OCI-LY7 (cell line): ENCODE measurements around the gene TAF1B. TPM values are rescaled to one million over a fixed set of nuclear protein-coding genes. Genes with fewer than 3 reads are reported as not detected.

ENCODE experiments used
- BruUV-seq: library from RNA; stranded (reverse); fragments of 400-500 nt; replicated peaks from 2 replicates; lab custom pipeline; 2021; lab: Mats Ljungman, UMichigan
- CTCF ChIA-PET: fragments of 300-600 bp; sonication (Branson Sonifier 250); formaldehyde crosslinking; loops from one replicate; lab custom pipeline; 2022; ENCODE audit warnings: antibody characterized with exemption; ENCODE audit not compliant: unreplicated experiment; lab: Charles Lee
- POLR2A ChIA-PET: fragments of 300-600 bp; sonication (Branson Sonifier 250); formaldehyde crosslinking; loops from one replicate; lab custom pipeline; 2022; ENCODE audit warnings: antibody characterized with exemption; lab: Charles Lee
- DNase-seq: peaks from one replicate; pipeline ENCODE4 v3.0.0-alpha.2; 2015; ENCODE audit warnings: low spot score
- H2AFZ ChIP-seq: fragments of 200-600 bp; sonication (generic), shearing (Covaris generic); 2 replicates; pipeline ENCODE4 v1.6.1; 2014; ENCODE audit warnings: mild to moderate bottlenecking, antibody characterized with exemption, low read length, moderate library complexity
- H3K27ac ChIP-seq: fragments of 200-600 bp; sonication (generic); 2 replicates; pipeline ENCODE4 v1.5.1; 2014; ENCODE audit warnings: mixed run types, low read depth, mild to moderate bottlenecking, moderate library complexity, low read length, inconsistent platforms; ENCODE audit not compliant: poor library complexity, severe bottlenecking
- H3K36me3 ChIP-seq: fragments of 200-600 bp; sonication (generic); 2 replicates; pipeline ENCODE4 v1.6.1; 2014; ENCODE audit warnings: mild to moderate bottlenecking, antibody characterized with exemption, low read length, moderate library complexity, mixed read lengths; ENCODE audit not compliant: insufficient read depth
- H3K4me1 ChIP-seq: fragments of 200-600 bp; sonication (generic); 2 replicates; pipeline ENCODE4 v1.5.1; 2014; ENCODE audit warnings: mild to moderate bottlenecking, low read length; ENCODE audit not compliant: insufficient read depth, poor library complexity, severe bottlenecking
- H3K4me2 ChIP-seq: fragments of 200-600 bp; sonication (generic); 2 replicates; pipeline ENCODE4 v1.6.1; 2014; ENCODE audit warnings: mild to moderate bottlenecking, low read length
- H3K4me3 ChIP-seq: fragments of 200-600 bp; sonication (generic); 2 replicates; pipeline ENCODE4 v1.5.1; 2014; ENCODE audit warnings: mild to moderate bottlenecking, low read depth, low read length; ENCODE audit not compliant: poor library complexity, severe bottlenecking
- H3K79me2 ChIP-seq: fragments of 200-600 bp; sonication (generic); 2 replicates; pipeline ENCODE4 v1.6.1; 2016; ENCODE audit warnings: low read depth, mild to moderate bottlenecking, low read length, moderate library complexity, mixed read lengths; ENCODE audit not compliant: insufficient read depth
- H3K9me2 ChIP-seq: fragments of 200-600 bp; sonication (generic); 2 replicates; pipeline ENCODE4 v1.6.1; 2016; ENCODE audit warnings: mild to moderate bottlenecking, low read length, mixed read lengths; ENCODE audit not compliant: insufficient read depth
- H3K9me3 ChIP-seq: fragments of 200-600 bp; sonication (generic); 2 replicates; pipeline ENCODE4 v1.6.1; 2014; ENCODE audit warnings: mild to moderate bottlenecking, mixed run types, low read length, mixed read lengths
- H4K20me1 ChIP-seq: fragments of 200-600 bp; sonication (generic); 2 replicates; pipeline ENCODE4 v1.6.1; 2014; ENCODE audit warnings: mild to moderate bottlenecking, antibody characterized with exemption, low read length, moderate library complexity, mixed read lengths; ENCODE audit not compliant: insufficient read depth
- CTCF ChIP-seq: fragments of 200-600 bp; sonication (generic); conservative IDR thresholded peaks from 2 replicates; pipeline ENCODE4 v1.5.1; 2014; ENCODE audit warnings: mild to moderate bottlenecking, antibody characterized with exemption, low read length, moderate library complexity, mixed read lengths
- EZH2phosphoT487 ChIP-seq: fragments of 200-600 bp; sonication (generic); IDR thresholded peaks from 2 replicates; pipeline ENCODE4 v1.6.1; 2018; ENCODE audit warnings: low read depth, borderline replicate concordance, mild to moderate bottlenecking, mixed run types, antibody characterized with exemption, low read length, moderate library complexity, mixed read lengths
- intact Hi-C: fragments of 100-400 bp; cut with micrococcal nuclease; formaldehyde crosslinking; loops from one replicate; pipeline ENCODE4 v1.10.0; 2022; ENCODE audit not compliant: unreplicated experiment
- total RNA-seq, 2 experiments: library from RNA; depleted of rRNA in 1 of 2; stranded (reverse); fragments of >200 nt in 1 of 2; shearing (Covaris generic) in 1 of 2; gene quantifications; 2 replicates each; pipeline ENCODE4 v1.2.3, GENCODE V29; 2014 to 2022

TAF1B gene
- total RNA-seq, 2 experiments from 2014 or later, result 25.1 to 35.3 TPM

- DNase-seq, result no peak
- Histone ChIP-seq H3K79me2 (no peaks in the 10 kb centered on the region), H3K9me3 (no peaks in the 10 kb centered on the region), H3K9me2 (no peaks in the 10 kb centered on the region), H3K4me1 (no peaks in the 10 kb centered on the region), H3K4me2 (no peak overlapping the region), H2AFZ (no peak overlapping the region), H3K4me3 (no peak overlapping the region), H4K20me1 (no peaks in the 10 kb centered on the region), H3K27ac (no peak overlapping the region), H3K36me3 (no peaks in the 10 kb centered on the region)
- BruUV-seq, result no TSS peak
- ChIA-PET POLR2A (no interaction called here), CTCF (no interaction called here)
- intact Hi-C loops, result no loop called here
- no peak for TF ChIP-seq EZH2phosphoT487
- no peak for TF ChIP-seq CTCF
Observed at GRCh38 chr2:9808334-9809063, 34.8 kb upstream of the TAF1B start.

GRCh38 chr2:9809064-9809356, 34.3 kb upstream of the TAF1B start:
- Histone ChIP-seq H3K36me3 (no peaks in the 10 kb centered on the region), H2AFZ (no peak overlapping the region), H3K9me3 (no peaks in the 10 kb centered on the region), H4K20me1 (no peaks in the 10 kb centered on the region), H3K9me2 (no peaks in the 10 kb centered on the region), H3K4me3 (no peak overlapping the region), H3K27ac (no peak overlapping the region), H3K4me1 (no peaks in the 10 kb centered on the region), H3K79me2 (no peaks in the 10 kb centered on the region), H3K4me2 (no peak overlapping the region)
- ChIA-PET POLR2A (no interaction called here), CTCF (no interaction called here)
- TF ChIP-seq EZH2phosphoT487 (no peak), CTCF (no peak)
- intact Hi-C loops, result no loop called here
- no peak for DNase-seq
- no TSS peak for BruUV-seq

GRCh38 chr2:9809448-9810088, 33.7 kb upstream of the TAF1B start:
- no peaks in the 10 kb centered on the region for H3K4me1 ChIP-seq
- H3K4me2 ChIP-seq, result no peak overlapping the region
- no peak for DNase-seq
- ChIA-PET POLR2A (no interaction called here), CTCF (no interaction called here)
- intact Hi-C loops, result loop anchor here (5.0 kb wide), 2 partner anchors 143 to 218 kb away; partner anchors contain the start of gene GRHL1
- no peak for TF ChIP-seq EZH2phosphoT487
- no peak for TF ChIP-seq CTCF
- H3K9me3 ChIP-seq, result no peaks in the 10 kb centered on the region
- no peak overlapping the region for H3K4me3 ChIP-seq
- no peaks in the 10 kb centered on the region for H3K36me3 ChIP-seq
- H3K9me2 ChIP-seq, result no peaks in the 10 kb centered on the region
- no TSS peak for BruUV-seq
- no peak overlapping the region for H2AFZ ChIP-seq
- H3K27ac ChIP-seq, result no peak overlapping the region
- no peaks in the 10 kb centered on the region for H4K20me1 ChIP-seq
- H3K79me2 ChIP-seq, result no peaks in the 10 kb centered on the region
